HEK293 (cell line): ENCODE results near the gene PEAK3.
A peak's percentile ranks its signal among the peaks of the same experiment; 100 is the strongest.

Source experiments
- CTCF ChIA-PET: fragments of 350-600 bp; formaldehyde crosslinking; extraction: SDS; loops from one replicate; lab custom pipeline; 2021; ENCODE audit warnings: antibody characterized with exemption; lab: Yijun Ruan, JAX
- POLR2A ChIA-PET: fragments of 300-600 bp; formaldehyde crosslinking; extraction: SDS; loops from one replicate; lab custom pipeline; 2020; ENCODE audit warnings: antibody characterized with exemption, inconsistent platforms; lab: Yijun Ruan, JAX
- H3K27ac ChIP-seq: fragments of 200-500 bp; sonication (Bioruptor generic); 2 replicates; pipeline ENCODE4 v1.5.1; 2014; ENCODE audit warnings: low read depth, low read length, control low read depth, inconsistent platforms; ENCODE audit errors: extremely low read depth
- H3K36me3 ChIP-seq, 2 experiments: fragments of 200-500 bp in 1 of 2; sonication (Bioruptor generic) in 1 of 2; 1 replicate in 1 of 2; 2 replicates in 1 of 2; pipeline ENCODE4 v1.5.1; 2014 to 2017; ENCODE audit warnings: inconsistent platforms in 2 of 2, low read length in 2 of 2; ENCODE audit not compliant: control insufficient read depth in 2 of 2, insufficient read depth in 1 of 2
- H3K4me1 ChIP-seq: fragments of 200-500 bp; sonication (Bioruptor generic); 2 replicates; pipeline ENCODE4 v1.5.1; 2014; ENCODE audit warnings: mild to moderate bottlenecking, low read length, inconsistent platforms; ENCODE audit not compliant: control insufficient read depth, insufficient read depth
- H3K4me3 ChIP-seq: 2 replicates; pipeline ENCODE4 v1.5.1; 2011; ENCODE audit warnings: low read depth, mild to moderate bottlenecking, control low read depth, low read length, moderate library complexity
- H3K9me3 ChIP-seq: fragments of 200-500 bp; sonication (Bioruptor generic); 2 replicates; pipeline ENCODE4 v1.5.1; 2014; ENCODE audit warnings: low read depth, low read length, inconsistent platforms; ENCODE audit not compliant: control insufficient read depth, insufficient read depth
- GLIS2 ChIP-seq: fragments of 450-650 bp; formaldehyde crosslinking; IDR thresholded peaks from 2 replicates; pipeline ENCODE4 v1.5.1; 2016; ENCODE audit warnings: missing biosample characterization, missing genetic modification characterization
- KLF16 ChIP-seq: fragments of 450-650 bp; formaldehyde crosslinking; IDR thresholded peaks from 2 replicates; pipeline ENCODE4 v1.5.1; 2017; ENCODE audit warnings: missing biosample characterization, missing genetic modification characterization
- KLF9 ChIP-seq: fragments of 450-650 bp; formaldehyde crosslinking; IDR thresholded peaks from 2 replicates; pipeline ENCODE4 v1.5.1; 2016; ENCODE audit warnings: missing biosample characterization, missing genetic modification characterization, low read depth
- OSR2 ChIP-seq: fragments of 450-650 bp; formaldehyde crosslinking; IDR thresholded peaks from 2 replicates; pipeline ENCODE4 v1.5.1; 2016; ENCODE audit warnings: missing biosample characterization, missing genetic modification characterization
- PRDM10 ChIP-seq: fragments of 450-650 bp; formaldehyde crosslinking; IDR thresholded peaks from 2 replicates; pipeline ENCODE4 v1.5.1; 2016; ENCODE audit warnings: missing biosample characterization, missing genetic modification characterization
- PRDM6 ChIP-seq: fragments of 450-650 bp; formaldehyde crosslinking; IDR thresholded peaks from 2 replicates; pipeline ENCODE4 v1.5.1; 2017; ENCODE audit warnings: missing biosample characterization, missing genetic modification characterization
- SETDB1 ChIP-seq: IDR thresholded peaks from one replicate; pipeline ENCODE4 v1.6.1; 2017; ENCODE audit warnings: mild to moderate bottlenecking, low read length, moderate library complexity, mixed read lengths; ENCODE audit not compliant: insufficient read length
- SP3 ChIP-seq: fragments of 450-650 bp; formaldehyde crosslinking; IDR thresholded peaks from 2 replicates; pipeline ENCODE4 v1.5.1; 2016; ENCODE audit warnings: missing biosample characterization, missing genetic modification characterization
- SP7 ChIP-seq: fragments of 450-650 bp; formaldehyde crosslinking; IDR thresholded peaks from 2 replicates; pipeline ENCODE4 v1.5.1; 2016; ENCODE audit warnings: missing biosample characterization, missing genetic modification characterization
- ZBTB8A ChIP-seq: fragments of 450-650 bp; formaldehyde crosslinking; IDR thresholded peaks from 2 replicates; pipeline ENCODE4 v1.5.1; 2016; ENCODE audit warnings: missing biosample characterization, missing genetic modification characterization
- ZIC2 ChIP-seq: fragments of 450-650 bp; formaldehyde crosslinking; IDR thresholded peaks from 2 replicates; pipeline ENCODE4 v1.5.1; 2016; ENCODE audit warnings: missing biosample characterization, missing genetic modification characterization
- ZNF114 ChIP-seq: fragments of 450-650 bp; formaldehyde crosslinking; IDR thresholded peaks from 2 replicates; pipeline ENCODE4 v1.5.0; 2017; ENCODE audit warnings: missing biosample characterization, missing genetic modification characterization
- ZNF133 ChIP-seq: fragments of 450-650 bp; formaldehyde crosslinking; IDR thresholded peaks from 2 replicates; pipeline ENCODE4 v1.5.1; 2016; ENCODE audit warnings: missing biosample characterization, missing genetic modification characterization
- ZNF140 ChIP-seq: fragments of 450-650 bp; formaldehyde crosslinking; IDR thresholded peaks from 2 replicates; pipeline ENCODE4 v1.5.1; 2016; ENCODE audit warnings: missing biosample characterization, missing genetic modification characterization
- ZNF157 ChIP-seq: fragments of 450-650 bp; formaldehyde crosslinking; IDR thresholded peaks from 2 replicates; pipeline ENCODE4 v1.5.1; 2016; ENCODE audit warnings: missing biosample characterization, missing genetic modification characterization
- ZNF184 ChIP-seq: fragments of 450-650 bp; IDR thresholded peaks from 2 replicates; pipeline ENCODE4 v1.5.1; 2018; ENCODE audit warnings: missing biosample characterization, mild to moderate bottlenecking, missing genetic modification characterization
- ZNF292 ChIP-seq: fragments of 450-650 bp; formaldehyde crosslinking; IDR thresholded peaks from 2 replicates; pipeline ENCODE4 v1.5.1; 2016; ENCODE audit warnings: low read depth, missing biosample characterization, missing genetic modification characterization, borderline replicate concordance
- ZNF335 ChIP-seq: fragments of 450-650 bp; formaldehyde crosslinking; conservative IDR thresholded peaks from 2 replicates; pipeline ENCODE4 v1.5.1; 2016; ENCODE audit warnings: missing biosample characterization, missing genetic modification characterization
- ZNF366 ChIP-seq: fragments of 450-650 bp; formaldehyde crosslinking; conservative IDR thresholded peaks from 2 replicates; pipeline ENCODE4 v1.5.1; 2016; ENCODE audit warnings: missing biosample characterization, missing genetic modification characterization
- ZNF423 ChIP-seq: fragments of 450-650 bp; formaldehyde crosslinking; IDR thresholded peaks from 2 replicates; pipeline ENCODE4 v1.5.1; 2016; ENCODE audit warnings: missing biosample characterization, missing genetic modification characterization
- ZNF510 ChIP-seq: fragments of 450-650 bp; formaldehyde crosslinking; IDR thresholded peaks from 2 replicates; pipeline ENCODE4 v1.5.1; 2018; ENCODE audit warnings: mild to moderate bottlenecking, missing genetic modification characterization, missing biosample characterization; ENCODE audit not compliant: insufficient replicate concordance
- ZNF513 ChIP-seq: fragments of 450-650 bp; IDR thresholded peaks from 2 replicates; pipeline ENCODE4 v1.5.1; 2018; ENCODE audit warnings: missing biosample characterization, missing genetic modification characterization
- ZNF530 ChIP-seq: fragments of 450-650 bp; formaldehyde crosslinking; IDR thresholded peaks from 2 replicates; pipeline ENCODE4 v1.5.1; 2016; ENCODE audit warnings: low read depth, missing biosample characterization, missing genetic modification characterization
- ZNF580 ChIP-seq: fragments of 450-650 bp; formaldehyde crosslinking; IDR thresholded peaks from 2 replicates; pipeline ENCODE4 v1.5.1; 2016; ENCODE audit warnings: missing biosample characterization, missing genetic modification characterization

PEAK3 gene

GRCh38 chr19:2266183-2266993 is 15.6 kb downstream of the PEAK3 start (continued):
- TF ChIP-seq ZNF366 (tag by site-specific recombination), result peak; percentile 81
- TF ChIP-seq ZNF292 (tag by site-specific recombination), result no peak

GRCh38 chr19:2261438-2262172 is 20.4 kb downstream of the PEAK3 start:
- Histone ChIP-seq H3K36me3 (no peaks in the 10 kb centered on the region), H3K4me1 (no peaks in the 10 kb centered on the region), H3K9me3 (no peaks in the 10 kb centered on the region), H3K4me3 (no peak overlapping the region), H3K27ac (no peak overlapping the region)
- TF ChIP-seq SETDB1 (peak; percentile 77), ZNF184 (tag by site-specific recombination) (no peak), ZNF157 (tag by site-specific recombination) (peak; percentile 100), ZNF114 (no peak), ZIC2 (peak; percentile 30; the same call in 1 of the 2 replicates), GLIS2 (no peak), ZNF513 (tag by site-specific recombination) (peak; percentile 52)
- ChIA-PET POLR2A (interaction anchor here (0.8 to 1.0 kb wide), 2 partner anchors 22 to 195 kb away, joined by 3 to 5 read pairs; partner anchors contain the start of gene LMNB2), CTCF (interaction anchor here (0.5 to 3.0 kb wide), 19 partner anchors 8 to 651 kb away, joined by 3 to 29 read pairs (median 3); partner anchors contain the start of gene AMH)

- H3K36me3 ChIP-seq, result no peaks in the 10 kb centered on the region
- H3K4me3 ChIP-seq, result no peak overlapping the region
- no peak overlapping the region for H3K27ac ChIP-seq
- ChIA-PET POLR2A (interaction anchor here (0.6 to 1.9 kb wide), 6 partner anchors 16 to 1894 kb away, joined by 3 to 4 read pairs (median 4); partner anchors contain the start of genes GADD45B, LSM7 and SPPL2B), CTCF (interaction anchor here (0.6 to 3.0 kb wide), 8 partner anchors 10 to 1034 kb away, joined by 3 to 29 read pairs (median 3); partner anchors contain the start of gene PLEKHJ1)
- H3K9me3 ChIP-seq, result no peaks in the 10 kb centered on the region
- H3K4me1 ChIP-seq, result no peaks in the 10 kb centered on the region
- TF ChIP-seq PRDM10 (peak; percentile 77), KLF9 (tag by site-specific recombination) (peak; percentile 88), ZNF510 (tag by site-specific recombination) (no peak), ZNF580 (tag by site-specific recombination) (peak; percentile 15; the same call in 1 of the 2 replicates), ZNF366 (tag by site-specific recombination) (peak; percentile 63), OSR2 (peak; percentile 47), ZBTB8A (tag by site-specific recombination) (0 out of 2 replicates have a peak, but pooled peaks have one; percentile 15), KLF16 (peak; percentile 36), ZNF423 (no peak), SP7 (tag by site-specific recombination) (peak; percentile 69), ZNF133 (no peak), SP3 (tag by site-specific recombination) (no peak), PRDM6 (tag by site-specific recombination) (peak; percentile 66; the same call in 1 of the 2 replicates), ZNF530 (tag by site-specific recombination) (no peak), ZNF140 (tag by site-specific recombination) (no peak), ZNF335 (tag by site-specific recombination) (0 out of 2 replicates have a peak, but pooled peaks have one; percentile 14)
These were observed 21.6 kb downstream of the PEAK3 start for GRCh38 chr19:2260341-2260805.
